CD8-positive, alpha-beta memory T cell (primary cell): Measurements from ENCODE around the gene SYPL1. TPM values are rescaled to one million over a fixed set of nuclear protein-coding genes. Genes with fewer than 3 reads are reported as not detected.

Experiments used
- CTCF ChIA-PET: fragments of 350-600 bp; sonication (Branson Sonifier 250); formaldehyde crosslinking; loops from one replicate; lab custom pipeline; 2021; ENCODE audit warnings: antibody characterized with exemption; lab: Charles Lee
- POLR2A ChIA-PET: fragments of 350-600 bp; sonication (Branson Sonifier 250); formaldehyde crosslinking; loops from one replicate; lab custom pipeline; 2021; ENCODE audit warnings: antibody characterized with exemption; lab: Charles Lee
- DNase-seq, 5 donors: peaks; one replicate each; pipeline versions ENCODE4 v3.0.0 to v3.0.0-alpha.2; 2020 to 2022; ENCODE audit warnings: mixed read lengths in 1 of 5
- H3K27ac ChIP-seq: one replicate; pipeline ENCODE4 v1.7.0; 2013; ENCODE audit warnings: low read depth, mild to moderate bottlenecking, low read length, moderate library complexity
- H3K27me3 ChIP-seq: 2 replicates; pipeline ENCODE4 v1.7.0; 2013; ENCODE audit warnings: low read length, mild to moderate bottlenecking; ENCODE audit not compliant: insufficient read depth, poor library complexity, severe bottlenecking
- H3K36me3 ChIP-seq: 2 replicates; pipeline ENCODE4 v1.7.0; 2013; ENCODE audit warnings: mild to moderate bottlenecking, low read length, moderate library complexity; ENCODE audit not compliant: insufficient read depth
- H3K4me1 ChIP-seq: 2 replicates; pipeline ENCODE4 v1.7.0; 2013; ENCODE audit warnings: mild to moderate bottlenecking, low read length, moderate library complexity; ENCODE audit not compliant: insufficient read depth
- H3K4me3 ChIP-seq: 2 replicates; pipeline ENCODE4 v1.7.0; 2013; ENCODE audit warnings: mild to moderate bottlenecking, low read length
- H3K9me3 ChIP-seq: 2 replicates; pipeline ENCODE4 v1.7.0; 2013; ENCODE audit warnings: mild to moderate bottlenecking, low read length
- H3K27ac Mint-ChIP-seq, 8 donors: one replicate each; pipeline ENCODE4 v1.8.0; 2020 to 2021; ENCODE audit warnings: mixed read lengths in 8 of 8, mild to moderate bottlenecking in 6 of 8, inconsistent platforms in 3 of 8, moderate library complexity in 3 of 8
- H3K27me3 Mint-ChIP-seq, 2 donors: one replicate each; pipeline ENCODE4 v1.8.0; 2020 to 2021; ENCODE audit warnings: mixed read lengths in 2 of 2, mild to moderate bottlenecking in 1 of 2, moderate library complexity in 1 of 2
- H3K36me3 Mint-ChIP-seq, 3 donors: one replicate each; pipeline ENCODE4 v1.8.0; 2020 to 2021; ENCODE audit warnings: mixed read lengths in 3 of 3, inconsistent platforms in 1 of 3, mild to moderate bottlenecking in 1 of 3
- H3K4me1 Mint-ChIP-seq, 3 donors: one replicate each; pipeline ENCODE4 v1.8.0; 2020 to 2021; ENCODE audit warnings: mixed read lengths in 3 of 3, inconsistent platforms in 1 of 3, mild to moderate bottlenecking in 1 of 3
- H3K4me3 Mint-ChIP-seq, 7 donors: one replicate each; pipeline ENCODE4 v1.8.0; 2020 to 2021; ENCODE audit warnings: mixed read lengths in 7 of 7, mild to moderate bottlenecking in 6 of 7, moderate library complexity in 4 of 7, inconsistent platforms in 2 of 7
- H3K9me3 Mint-ChIP-seq, 5 donors: one replicate each; pipeline ENCODE4 v1.8.0; 2020 to 2022; ENCODE audit warnings: mixed read lengths in 5 of 5, mild to moderate bottlenecking in 3 of 5, moderate library complexity in 2 of 5, inconsistent platforms in 1 of 5
- polyA plus RNA-seq: library from polyadenylated mRNA; unstranded; fragments of 300-500 nt; fragmentation: Illumina TruSeq; gene quantifications from one replicate; pipeline ENCODE4 v1.2.3, GENCODE V29; 2021
- total RNA-seq, 2 experiments: library from RNA; stranded (reverse); gene quantifications; one replicate each; pipeline ENCODE4 v1.2.3, GENCODE V29; 2021

SYPL1 gene
- total and polyA plus RNA-seq, 3 experiments from 2014 or later, result 33.1 to 63.0 (median 33.7) TPM

- Histone ChIP-seq H3K27ac (no peak overlapping the region), H3K4me3 (no peak overlapping the region), H3K36me3 (no peaks in the 10 kb centered on the region), H3K9me3 (no peaks in the 10 kb centered on the region), H3K4me1 (peaks cover 14% of the 10 kb centered on the region), H3K27me3 (no peaks in the 10 kb centered on the region)
- ChIA-PET CTCF (interaction anchor here (0.9 to 10.2 kb wide), 15 partner anchors 10 to 118 kb away, joined by 3 to 193 read pairs (median 6); no protein-coding TSS in a partner anchor), POLR2A (interaction anchor here (1.1 kb wide), 1 partner anchor 13 kb away, joined by 5 read pairs; no protein-coding TSS in a partner anchor)
- H3K27ac Mint-ChIP-seq, result peak overlapping the region in 3 of 8 donors; percentile 19 to 42 (median 39)
- no peaks in the 10 kb centered on the region for H3K27me3 Mint-ChIP-seq
- peaks cover 24 to 34% (median 30%) of the 10 kb centered on the region in 3 donors for H3K4me1 Mint-ChIP-seq
- no peaks in the 10 kb centered on the region for H3K9me3 Mint-ChIP-seq
- H3K36me3 Mint-ChIP-seq, result no peaks in the 10 kb centered on the region
- H3K4me3 Mint-ChIP-seq, result peak overlapping the region in 1 of 7 donors; percentile 34
- peak in 1 of 5 donors; percentile 23 for DNase-seq
Observed at GRCh38 chr7:106057962-106058927, 53.9 kb downstream of the SYPL1 start.

- H3K27ac ChIP-seq, result no peak overlapping the region
- no peaks in the 10 kb centered on the region for H3K9me3 ChIP-seq
- H3K36me3 ChIP-seq, result no peaks in the 10 kb centered on the region
- H3K4me1 ChIP-seq, result peaks cover 14% of the 10 kb centered on the region
- H3K4me3 ChIP-seq, result no peak overlapping the region
- Mint-ChIP-seq H3K36me3 (no peaks in the 10 kb centered on the region), H3K4me1 (peaks cover 20 to 27% (median 24%) of the 10 kb centered on the region in 3 donors), H3K27ac (peak overlapping the region in 1 of 8 donors; percentile 39), H3K4me3 (peak overlapping the region in 2 of 7 donors; percentile 24 to 34), H3K27me3 (no peaks in the 10 kb centered on the region), H3K9me3 (no peaks in the 10 kb centered on the region)
- DNase-seq, result no peak
- CTCF ChIA-PET, result interaction anchor here (0.9 to 10.2 kb wide), 17 partner anchors 9 to 119 kb away, joined by 3 to 193 read pairs (median 6); no protein-coding TSS in a partner anchor
- no peaks in the 10 kb centered on the region for H3K27me3 ChIP-seq
- POLR2A ChIA-PET, result interaction anchor here (1.1 kb wide), 1 partner anchor 14 kb away, joined by 5 read pairs; no protein-coding TSS in a partner anchor
Observed at GRCh38 chr7:106057204-106057961, 54.7 kb downstream of the SYPL1 start.

GRCh38 chr7:106056513-106057203 lies 55.5 kb downstream of the SYPL1 start:
- CTCF ChIA-PET, result interaction anchor here (0.7 to 10.2 kb wide), 17 partner anchors 9 to 122 kb away, joined by 3 to 193 read pairs (median 6); no protein-coding TSS in a partner anchor
- POLR2A ChIA-PET, result no interaction called here
- Histone ChIP-seq H3K4me1 (peaks cover 14% of the 10 kb centered on the region), H3K9me3 (no peaks in the 10 kb centered on the region), H3K36me3 (no peaks in the 10 kb centered on the region), H3K27me3 (no peaks in the 10 kb centered on the region), H3K4me3 (no peak overlapping the region), H3K27ac (no peak overlapping the region)
- no peaks in the 10 kb centered on the region for H3K9me3 Mint-ChIP-seq
- H3K4me3 Mint-ChIP-seq, result peak overlapping the region in 1 of 7 donors; percentile 24
- no peaks in the 10 kb centered on the region for H3K27me3 Mint-ChIP-seq
- peaks cover 18 to 22% (median 21%) of the 10 kb centered on the region in 3 donors for H3K4me1 Mint-ChIP-seq
- peak; percentile 49 to 79 (median 59) for DNase-seq
- no peaks in the 10 kb centered on the region for H3K36me3 Mint-ChIP-seq
- H3K27ac Mint-ChIP-seq, result peak overlapping the region in 1 of 8 donors; percentile 31

DNA sequence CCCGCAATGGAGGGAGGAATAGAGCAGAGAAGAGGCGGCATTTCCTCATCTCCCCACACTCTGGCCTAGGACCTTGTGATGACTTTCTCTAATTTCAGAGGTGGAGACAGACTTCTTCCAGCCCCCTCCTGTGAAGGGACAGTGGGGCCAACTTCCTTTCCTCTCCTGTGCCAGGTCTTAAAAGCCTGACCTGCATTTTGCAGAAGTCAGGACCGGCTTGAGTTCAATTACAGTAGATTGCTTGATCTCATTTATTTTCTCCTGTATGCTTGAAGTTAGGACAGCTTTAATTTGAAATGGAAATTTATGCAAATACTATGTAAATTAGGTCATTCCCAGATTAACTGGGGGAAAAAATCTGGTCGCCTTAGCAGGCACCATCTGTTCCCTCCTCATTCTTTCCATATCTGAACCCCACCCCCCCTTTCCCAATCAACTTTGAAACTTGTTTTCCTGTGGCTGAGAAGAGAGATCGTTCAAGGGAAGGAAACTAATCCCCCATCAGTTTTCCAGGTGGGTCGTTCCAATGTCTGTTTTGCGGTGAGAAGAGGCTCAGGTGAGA lies 57.1 kb downstream of the SYPL1 start:
- peaks cover 14% of the 10 kb centered on the region for H3K4me1 ChIP-seq
- ChIA-PET CTCF (interaction anchor here (1.7 to 10.2 kb wide), 4 partner anchors 99 to 114 kb away, joined by 7 to 193 read pairs (median 21); no protein-coding TSS in a partner anchor), POLR2A (no interaction called here)
- Mint-ChIP-seq H3K4me3 (no peak overlapping the region), H3K27me3 (peaks cover 3% of the 10 kb centered on the region in 2 donors), H3K9me3 (no peaks in the 10 kb centered on the region), H3K36me3 (no peaks in the 10 kb centered on the region), H3K27ac (no peak overlapping the region), H3K4me1 (peaks cover 18 to 22% (median 21%) of the 10 kb centered on the region in 3 donors)
- no peak overlapping the region for H3K4me3 ChIP-seq
- H3K27me3 ChIP-seq, result no peaks in the 10 kb centered on the region
- H3K27ac ChIP-seq, result no peak overlapping the region
- H3K9me3 ChIP-seq, result no peaks in the 10 kb centered on the region
- no peaks in the 10 kb centered on the region for H3K36me3 ChIP-seq
- no peak for DNase-seq

DNA sequence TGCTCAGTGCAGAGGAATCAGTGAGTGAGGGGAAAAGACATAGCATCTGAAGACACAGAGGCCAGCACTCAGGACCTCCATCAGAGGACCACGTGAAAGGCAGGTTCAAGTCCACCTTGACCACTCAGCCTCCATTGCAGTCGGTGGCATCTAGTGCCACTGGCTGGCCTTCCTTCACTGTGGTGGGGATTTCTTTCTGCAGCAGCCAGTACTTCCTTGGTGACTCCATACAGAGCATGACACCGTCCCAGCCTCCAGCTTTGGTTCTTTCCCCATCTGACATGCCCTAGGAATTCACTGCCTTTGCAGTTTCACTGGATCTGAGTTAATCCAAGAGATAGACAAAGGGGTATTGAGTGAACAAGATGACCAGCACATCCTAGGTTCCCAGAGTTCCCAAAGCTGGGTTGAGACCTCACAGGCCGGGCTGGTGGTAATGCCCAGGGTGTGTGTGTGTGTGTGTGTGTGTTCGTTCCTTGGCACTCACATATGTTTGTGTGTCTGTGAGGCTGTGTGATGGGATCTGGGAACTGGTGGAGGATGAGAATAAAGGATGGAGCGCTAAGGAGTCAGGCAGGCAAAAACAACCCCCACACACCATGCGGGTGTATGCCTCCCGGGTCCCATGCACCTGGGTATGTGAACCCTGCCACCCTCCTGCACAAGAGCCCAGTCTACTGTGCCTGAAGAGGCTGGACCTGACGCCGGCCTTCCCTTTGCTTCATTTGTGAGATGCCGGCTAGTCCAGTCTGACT lies 57.8 kb downstream of the SYPL1 start:
- POLR2A ChIA-PET, result no interaction called here
- CTCF ChIA-PET, result interaction anchor here (10.2 kb wide), 1 partner anchor 100 kb away, joined by 193 read pairs; no protein-coding TSS in a partner anchor
- peaks cover 3% of the 10 kb centered on the region in 2 donors for H3K27me3 Mint-ChIP-seq

GRCh38 chr7:106053109-106053508 lies 59.0 kb downstream of the SYPL1 start:
- no peak overlapping the region for H3K4me3 Mint-ChIP-seq
- H3K4me1 Mint-ChIP-seq, result peaks cover 12 to 14% (median 12%) of the 10 kb centered on the region in 3 donors
- no peak overlapping the region for H3K27ac Mint-ChIP-seq
- CTCF ChIA-PET, result no interaction called here
- Histone ChIP-seq H3K27ac (no peak overlapping the region), H3K36me3 (no peaks in the 10 kb centered on the region), H3K27me3 (no peaks in the 10 kb centered on the region), H3K4me1 (peaks cover 11% of the 10 kb centered on the region), H3K9me3 (no peaks in the 10 kb centered on the region), H3K4me3 (no peak overlapping the region)
- no peaks in the 10 kb centered on the region for H3K36me3 Mint-ChIP-seq
- POLR2A ChIA-PET, result no interaction called here
- DNase-seq, result no peak
- no peaks in the 10 kb centered on the region for H3K9me3 Mint-ChIP-seq
- H3K27me3 Mint-ChIP-seq, result peaks cover 3% of the 10 kb centered on the region in 2 donors

More for the DNA sequence above, 57.8 kb downstream of the SYPL1 start:
- H3K4me1 ChIP-seq, result peaks cover 14% of the 10 kb centered on the region
- H3K4me3 ChIP-seq, result no peak overlapping the region
- no peak for DNase-seq
- Mint-ChIP-seq H3K4me1 (peaks cover 16 to 21% (median 20%) of the 10 kb centered on the region in 3 donors), H3K27ac (no peak overlapping the region), H3K36me3 (no peaks in the 10 kb centered on the region), H3K9me3 (no peaks in the 10 kb centered on the region), H3K4me3 (no peak overlapping the region)
- no peaks in the 10 kb centered on the region for H3K36me3 ChIP-seq
- H3K27me3 ChIP-seq, result no peaks in the 10 kb centered on the region
- no peaks in the 10 kb centered on the region for H3K9me3 ChIP-seq
- H3K27ac ChIP-seq, result no peak overlapping the region
